Prostate gland (tissue), 2 donors: ENCODE results near the gene COL11A2.

Source experiments
- CTCF ChIP-seq, 4 experiments: fragments of 200-600 bp in 2 of 4; fragments of 450-650 bp in 2 of 4; sonication (generic) in 2 of 4; IDR thresholded peaks; 1 replicate in 3 of 4; 2 replicates in 1 of 4; pipeline ENCODE4 v1.5.1; 2016 to 2019; ENCODE audit warnings: antibody characterized with exemption in 4 of 4, mild to moderate bottlenecking in 2 of 4, moderate library complexity in 2 of 4
- POLR2A ChIP-seq: fragments of 450-650 bp; IDR thresholded peaks from one replicate; pipeline ENCODE4 v1.6.1; 2016; ENCODE audit warnings: antibody characterized with exemption, mild to moderate bottlenecking
- POLR2AphosphoS5 ChIP-seq: sonication (generic); formaldehyde crosslinking; IDR thresholded peaks from one replicate; pipeline ENCODE4 v1.6.1; 2017; ENCODE audit warnings: antibody characterized with exemption

- no peak for TF ChIP-seq CTCF (IDR thresholded peaks at IDR 0.05)
- no peak for TF ChIP-seq POLR2AphosphoS5
- no peak for TF ChIP-seq POLR2A
Observed at GRCh38 chr6:33190504-33191107, 1.7 kb downstream of the COL11A2 start.
